GM19463 (cell line): Measurements from ENCODE around the gene MAPKAP1.

Experiments used
- ATAC-seq: cut with Tn5 transposase; IDR thresholded peaks from one replicate; pipeline ENCODE4 v1.9.1; 2021; ENCODE audit warnings: mild to moderate bottlenecking, moderate library complexity; ENCODE audit not compliant: unreplicated experiment

MAPKAP1 gene

DNA sequence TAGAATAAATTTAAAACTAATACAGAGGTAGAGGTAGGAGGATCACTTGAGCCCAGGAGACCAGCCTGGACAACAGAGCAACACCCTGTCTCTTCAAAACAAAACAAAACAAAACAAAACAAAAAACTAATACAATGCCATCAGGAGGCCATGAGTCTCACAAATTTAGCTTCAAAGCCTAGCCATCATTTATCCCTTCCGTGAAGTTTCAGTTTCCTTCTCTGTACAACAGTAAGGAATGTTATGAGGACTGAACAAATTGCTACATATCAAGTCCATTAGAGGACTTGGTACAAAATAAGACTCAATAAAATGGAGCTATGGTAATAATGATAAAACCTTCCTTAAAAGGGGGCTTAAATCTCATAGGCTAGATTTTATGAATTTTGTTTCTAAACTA is 60.8 kb downstream of the MAPKAP1 start:
- ATAC-seq: no peak

DNA sequence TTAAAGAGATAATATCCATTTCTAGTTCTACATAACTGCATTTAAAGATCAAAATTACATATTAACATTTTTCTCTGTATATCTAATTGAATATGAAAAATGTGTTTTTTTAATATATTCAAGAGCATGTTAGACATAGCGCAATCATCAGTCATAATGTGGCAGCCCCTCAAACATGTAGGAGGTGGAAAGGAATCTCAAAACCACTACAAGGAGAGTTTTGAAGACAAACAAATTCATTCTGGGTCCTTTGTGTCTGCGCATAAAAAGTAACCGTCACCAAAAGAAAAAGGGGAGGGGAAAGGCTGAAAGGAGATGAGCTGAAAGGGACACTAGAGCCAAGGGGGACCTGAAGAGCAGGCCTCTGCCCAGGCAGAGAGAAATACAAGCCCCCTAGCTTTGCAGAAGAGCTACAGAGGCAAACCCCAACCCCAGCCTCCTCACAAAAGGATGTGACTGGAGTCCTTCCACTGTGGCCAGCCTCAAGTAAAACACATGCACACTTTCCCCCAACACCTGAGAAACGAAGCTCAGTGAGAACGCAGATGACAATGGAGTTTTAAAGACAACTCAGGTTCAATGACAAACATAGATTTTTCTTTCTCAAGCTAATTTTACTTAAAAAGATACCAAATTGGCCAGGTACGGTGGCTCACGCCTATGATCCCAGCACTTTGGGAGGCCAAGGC is 62.0 kb downstream of the MAPKAP1 start:
- no peak for ATAC-seq

DNA sequence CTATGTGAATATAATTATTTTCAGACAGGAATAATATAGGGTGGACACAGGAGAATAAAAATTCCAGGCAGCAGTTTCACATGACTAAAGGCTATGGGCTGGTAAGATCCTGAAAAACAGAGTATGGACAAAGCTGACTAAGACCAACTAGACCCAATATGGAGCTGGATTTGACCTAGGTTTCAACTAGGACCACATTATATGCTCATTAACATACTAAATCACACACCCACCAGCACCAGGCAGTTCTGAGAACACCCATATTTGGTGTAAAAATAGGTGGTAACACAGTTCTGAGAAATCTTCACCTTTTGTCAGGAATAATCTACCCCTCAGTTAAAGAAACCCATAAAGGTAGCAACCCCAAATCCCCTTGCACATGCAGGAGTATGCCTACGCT is 64.7 kb downstream of the MAPKAP1 start:
- ATAC-seq: no peak

DNA sequence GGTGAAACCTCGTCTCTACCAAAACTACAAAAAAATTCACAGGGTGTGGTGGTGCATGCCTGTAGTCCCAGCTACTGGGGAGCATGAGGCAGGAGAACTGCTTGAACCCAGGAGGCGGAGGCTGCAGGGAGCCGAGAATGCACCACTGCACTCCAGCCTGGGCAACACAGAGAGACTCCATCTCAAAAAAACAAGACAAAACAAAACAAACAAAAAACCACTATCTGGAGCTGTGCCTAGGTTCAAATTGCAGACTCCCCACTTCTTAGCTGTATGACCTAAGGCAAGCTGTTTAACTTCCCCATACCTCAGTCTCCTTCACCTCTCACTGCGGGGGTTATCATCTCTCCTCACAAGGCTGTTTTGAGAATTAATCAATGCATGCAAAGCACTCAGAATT is 68.0 kb downstream of the MAPKAP1 start:
- no peak for ATAC-seq

DNA sequence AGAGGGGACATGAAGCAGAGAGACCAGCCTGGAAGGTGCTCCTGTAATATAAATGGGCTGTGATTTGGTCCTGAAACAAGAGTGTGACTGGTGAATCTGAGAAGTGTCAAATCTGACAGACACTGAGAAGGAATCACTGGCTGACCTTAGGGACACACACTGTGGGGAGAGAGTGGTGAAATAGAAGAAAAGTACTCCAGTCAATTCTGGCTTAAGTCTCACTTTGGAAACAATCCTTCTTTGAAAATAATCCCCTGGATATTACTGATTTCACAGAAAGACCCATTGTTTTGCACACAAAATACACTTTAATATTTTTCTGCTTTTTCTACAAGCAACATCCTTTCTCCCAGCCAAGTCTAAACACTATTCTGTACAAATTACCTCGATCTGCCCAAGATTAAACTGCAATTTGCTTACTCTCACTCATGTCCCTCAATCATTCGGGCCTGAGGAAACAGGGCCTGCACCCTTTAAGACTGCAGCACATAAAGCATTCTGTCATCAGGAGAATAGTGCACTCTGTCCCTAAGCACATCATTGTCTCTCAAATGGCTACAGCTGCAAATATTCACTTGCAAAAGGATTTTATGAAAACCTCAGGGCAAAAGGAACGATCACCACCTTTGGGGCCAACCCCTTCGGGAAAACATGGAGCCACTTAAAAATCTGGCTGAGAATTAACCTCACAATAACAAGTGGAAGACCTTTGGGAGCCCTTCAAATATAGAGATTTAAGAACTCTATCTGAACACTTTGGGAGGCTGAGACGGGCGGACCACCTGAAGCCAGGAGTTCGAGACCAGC is 68.6 kb downstream of the MAPKAP1 start:
- no peak for ATAC-seq

DNA sequence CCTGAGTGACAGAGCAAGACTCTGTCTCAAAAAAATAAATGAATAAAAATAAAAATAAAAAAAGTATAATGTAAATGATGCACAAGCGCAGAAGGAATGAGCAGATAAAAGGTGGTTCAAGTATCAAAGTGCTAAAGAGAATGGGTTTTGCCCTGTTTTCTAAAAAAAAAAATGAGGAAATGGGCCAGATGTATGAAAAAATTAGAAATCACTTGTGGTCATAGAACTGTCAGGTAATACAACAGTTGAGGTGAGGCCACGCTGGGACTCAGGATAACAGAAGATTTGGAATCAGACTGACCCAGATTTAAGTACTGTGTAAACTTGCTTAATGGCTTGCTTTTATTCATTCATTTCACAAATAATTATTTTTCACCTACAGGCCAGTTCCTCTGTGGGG is 69.8 kb downstream of the MAPKAP1 start:
- ATAC-seq: no peak

DNA sequence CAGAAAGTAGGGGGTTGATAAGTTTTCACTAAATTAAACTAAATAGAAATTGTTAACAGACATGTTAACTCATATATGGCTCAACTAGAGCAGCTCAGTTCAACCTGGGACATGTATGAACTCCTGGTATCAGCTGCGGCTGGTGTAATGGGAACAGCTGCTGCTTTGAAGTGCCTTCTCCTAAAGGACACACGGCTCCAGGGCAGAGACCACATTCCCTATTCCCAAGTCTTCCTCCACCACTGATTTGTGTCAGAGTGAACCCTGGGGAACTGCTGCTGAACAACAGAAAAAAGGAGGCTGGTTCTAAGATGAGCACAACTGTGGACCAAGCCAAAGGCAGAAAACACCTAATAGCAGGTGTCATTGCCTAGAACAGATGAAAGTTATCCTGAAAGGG is 71.1 kb downstream of the MAPKAP1 start:
- no peak for ATAC-seq

DNA sequence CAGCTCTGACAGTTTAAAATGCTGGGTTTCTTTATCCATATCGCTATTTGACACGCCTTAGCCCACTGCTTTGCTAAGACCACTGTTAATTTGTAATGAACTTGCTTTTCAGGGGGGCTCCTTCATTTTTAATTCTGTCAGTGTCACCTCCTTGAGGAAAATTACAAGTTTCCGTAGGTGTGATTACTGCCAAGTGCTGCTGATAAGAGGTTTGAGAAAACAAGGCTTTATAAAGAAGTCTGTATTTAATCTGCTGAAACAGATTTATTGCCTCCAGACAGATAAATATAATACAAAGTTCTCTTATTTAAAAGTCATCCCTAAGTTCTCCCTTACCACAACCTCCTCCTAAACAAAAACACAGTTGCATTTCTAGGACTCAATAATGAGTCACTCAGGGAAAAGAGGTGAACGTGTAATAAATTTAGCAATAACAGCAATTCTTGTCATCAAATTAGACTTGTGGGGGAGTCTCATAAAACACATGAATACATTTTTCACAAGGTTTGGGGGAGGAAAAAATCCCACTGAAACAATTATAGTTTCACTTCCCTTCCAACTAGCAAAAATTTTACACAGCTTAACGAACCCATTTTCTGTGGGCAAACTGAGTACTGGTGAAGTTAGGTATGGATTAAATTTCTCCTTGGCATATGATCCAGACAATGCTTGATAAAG is 72.8 kb downstream of the MAPKAP1 start:
- no peak for ATAC-seq

DNA sequence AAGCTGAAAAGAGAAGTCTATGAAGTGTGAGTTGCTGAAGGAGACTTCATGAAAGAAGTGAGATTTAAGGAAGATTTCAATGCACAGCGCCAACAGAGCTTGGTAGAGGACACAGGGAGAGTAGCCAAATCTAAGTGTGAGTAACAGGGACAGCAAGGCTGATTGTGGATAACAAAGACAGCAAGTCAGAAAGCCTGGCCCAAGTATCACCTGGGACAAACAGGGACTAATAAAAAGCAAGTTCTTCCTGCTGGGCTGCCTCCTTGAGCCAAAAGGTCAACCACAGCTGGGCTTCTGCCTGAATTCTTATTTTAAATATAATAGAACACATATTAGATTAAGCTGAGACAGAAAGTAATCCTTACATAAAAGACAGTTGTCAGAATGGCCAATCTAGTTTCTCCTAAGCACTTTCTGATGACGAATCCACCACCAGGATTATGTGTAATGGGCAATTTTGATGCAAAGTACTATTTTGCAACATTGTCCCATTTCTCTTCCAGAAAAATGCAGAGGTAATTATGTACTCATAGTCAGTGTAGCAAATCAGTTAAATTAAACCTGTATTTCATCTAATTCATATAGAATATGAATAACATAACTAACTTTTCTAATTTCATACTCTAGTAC is 73.8 kb downstream of the MAPKAP1 start:
- ATAC-seq: no peak

DNA sequence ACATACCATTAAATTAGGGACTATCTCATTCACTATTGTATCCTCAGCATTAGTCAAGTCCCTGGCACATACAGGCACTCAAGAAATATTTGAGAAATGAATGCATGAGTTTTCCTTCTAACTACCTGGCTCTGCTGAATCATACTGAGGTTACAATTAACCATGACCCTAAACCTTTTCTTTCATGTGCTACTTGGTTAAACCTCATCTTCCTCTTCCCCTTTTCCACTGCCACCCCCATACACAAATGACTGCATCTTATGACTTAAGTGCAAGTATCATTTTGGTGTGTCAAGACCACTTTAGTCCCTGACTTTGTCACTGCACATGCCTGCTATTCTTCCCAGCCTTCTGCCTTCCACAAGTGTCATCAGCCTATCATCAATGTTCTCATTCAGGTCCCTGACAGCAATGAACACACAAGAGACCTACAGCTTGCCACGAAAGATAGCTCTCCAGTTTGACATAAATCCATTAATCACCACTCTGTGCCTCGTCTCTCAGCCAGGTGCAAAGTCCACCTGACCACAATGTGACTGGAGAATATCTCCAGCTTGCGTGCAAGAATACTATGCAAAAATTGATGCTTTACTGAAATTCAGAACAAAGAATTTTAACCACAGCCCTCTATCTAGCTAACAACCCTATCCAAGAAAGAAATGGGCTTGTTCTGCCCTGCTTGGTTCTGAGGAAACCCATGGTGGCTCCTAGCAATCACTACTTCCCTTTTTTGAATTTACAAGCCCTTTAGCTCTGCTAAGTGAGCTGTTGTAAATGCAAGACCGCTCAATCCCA is 74.5 kb downstream of the MAPKAP1 start:
- peak; percentile 60 for ATAC-seq

DNA sequence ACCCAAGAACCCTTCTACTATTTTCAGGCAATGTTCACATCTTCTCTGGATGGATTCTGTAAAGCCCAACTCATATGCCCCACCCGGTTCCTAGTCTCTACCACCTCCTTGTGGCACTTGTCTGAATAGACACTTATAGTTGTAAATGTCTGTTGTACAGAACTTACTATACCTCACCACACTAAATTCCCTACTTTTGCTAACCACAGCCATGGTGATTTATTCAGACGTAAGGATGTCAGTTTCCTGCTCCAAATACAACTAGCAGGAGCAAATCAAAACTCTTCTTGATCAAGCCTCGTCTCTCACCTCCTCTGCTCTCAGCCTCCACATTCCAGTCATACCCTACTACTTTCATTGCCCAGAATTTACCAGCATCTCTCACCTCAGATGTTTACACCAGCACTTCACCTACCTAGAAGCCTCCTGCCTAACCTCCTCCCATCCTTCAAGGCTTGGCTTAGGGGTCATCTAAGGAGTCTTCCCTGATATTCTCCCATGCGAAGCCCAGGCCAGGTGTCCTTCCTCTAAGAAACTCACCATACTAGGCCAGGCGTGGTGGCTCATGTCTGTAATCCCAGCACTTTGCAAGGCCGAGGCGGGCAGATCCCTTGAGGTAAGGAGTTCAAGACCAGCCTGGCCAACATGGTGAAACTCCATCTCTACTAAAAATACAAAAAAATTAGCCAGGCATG is 75.5 kb downstream of the MAPKAP1 start:
- ATAC-seq: no peak

DNA sequence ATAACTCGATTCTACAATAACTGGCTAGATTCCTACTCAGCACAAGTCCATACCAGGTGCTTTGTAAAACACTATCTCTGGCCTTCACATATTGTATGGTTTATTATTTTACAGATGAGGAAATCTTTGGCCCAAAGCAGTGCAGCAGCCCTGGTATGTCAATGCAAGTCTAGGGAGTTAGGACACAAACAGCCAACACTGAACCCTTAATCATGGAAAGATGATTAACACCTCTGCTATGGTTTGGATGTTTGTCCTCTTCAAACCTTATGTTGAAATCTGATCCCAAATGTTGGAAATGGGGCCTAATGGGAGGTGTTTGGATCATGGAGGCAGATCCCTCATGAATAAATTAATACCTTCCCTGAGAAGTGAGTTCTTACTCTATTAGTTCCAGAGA is 76.6 kb downstream of the MAPKAP1 start:
- ATAC-seq: no peak

DNA sequence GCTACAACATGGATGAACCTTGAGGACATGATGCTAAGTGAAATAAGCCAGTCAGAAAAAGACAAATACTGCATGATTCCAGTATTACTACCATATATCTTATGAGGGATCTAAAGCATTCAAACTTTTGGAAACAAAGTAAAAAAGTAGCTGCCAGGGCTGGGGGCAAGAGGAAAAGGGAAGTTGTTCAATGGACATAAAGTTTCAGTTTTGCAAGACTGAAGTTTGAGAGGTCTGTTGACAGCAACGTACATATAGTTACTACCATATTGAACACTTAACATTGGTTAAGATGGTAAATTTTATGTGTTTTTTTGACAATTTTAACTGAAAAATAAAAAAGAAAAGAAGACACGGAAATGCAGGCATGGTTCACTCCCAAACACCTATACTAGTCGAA is 77.6 kb downstream of the MAPKAP1 start:
- ATAC-seq: no peak

DNA sequence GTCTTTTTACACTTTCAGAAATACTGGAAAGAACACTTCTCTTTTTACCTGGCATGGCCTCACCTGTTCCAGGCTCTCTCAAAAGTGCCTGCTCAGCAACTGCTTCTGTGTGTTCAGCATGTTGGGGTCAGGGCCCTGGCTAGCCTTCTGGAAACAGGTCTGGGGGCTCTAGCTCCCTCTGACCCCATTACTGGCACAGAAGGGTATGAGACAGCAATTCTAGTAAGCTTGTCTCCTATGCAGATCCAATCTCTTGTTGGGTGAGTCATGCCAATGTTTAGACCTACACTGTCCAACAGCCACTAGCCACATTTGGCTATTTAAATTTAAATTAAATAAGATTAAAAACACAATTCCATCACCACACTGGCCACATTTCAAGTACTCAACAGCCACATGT is 80.8 kb downstream of the MAPKAP1 start:
- ATAC-seq: no peak

DNA sequence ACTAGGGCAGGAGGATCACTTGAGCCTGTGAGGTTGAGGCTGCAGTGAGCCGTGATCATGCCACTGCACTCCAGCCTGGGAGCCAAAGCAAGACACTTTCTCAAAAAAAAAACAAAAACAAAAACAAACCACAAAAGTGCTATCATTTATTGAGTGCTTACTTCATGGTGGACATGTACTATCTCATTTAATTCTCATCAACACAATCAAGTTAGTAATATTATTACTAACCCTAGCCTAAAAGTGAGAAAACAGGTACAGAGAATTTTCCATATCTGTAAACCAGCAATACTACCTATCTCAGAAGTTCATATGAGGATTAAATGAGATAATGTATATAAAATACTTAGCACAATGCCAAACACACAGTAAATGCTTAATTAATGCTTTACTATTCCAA is 85.8 kb downstream of the MAPKAP1 start:
- ATAC-seq: no peak

DNA sequence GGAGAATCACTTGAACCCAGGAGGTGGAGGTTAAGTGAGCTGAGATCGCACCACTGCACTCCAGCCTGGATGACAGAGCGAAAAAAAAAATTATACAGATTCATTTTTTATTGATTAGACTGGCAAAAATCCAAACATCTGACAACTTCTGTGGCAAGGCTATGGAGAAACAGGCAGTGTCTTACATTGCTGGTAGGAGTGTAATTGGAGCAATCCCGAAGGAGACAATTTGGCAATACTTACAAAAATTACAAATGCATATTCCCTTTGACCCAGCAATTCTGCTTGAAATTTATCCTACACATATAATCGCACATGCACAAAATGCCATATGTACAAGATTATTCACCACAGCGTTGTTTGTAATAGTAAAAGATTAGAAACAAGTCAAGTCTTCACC is 86.8 kb downstream of the MAPKAP1 start:
- ATAC-seq: no peak

DNA sequence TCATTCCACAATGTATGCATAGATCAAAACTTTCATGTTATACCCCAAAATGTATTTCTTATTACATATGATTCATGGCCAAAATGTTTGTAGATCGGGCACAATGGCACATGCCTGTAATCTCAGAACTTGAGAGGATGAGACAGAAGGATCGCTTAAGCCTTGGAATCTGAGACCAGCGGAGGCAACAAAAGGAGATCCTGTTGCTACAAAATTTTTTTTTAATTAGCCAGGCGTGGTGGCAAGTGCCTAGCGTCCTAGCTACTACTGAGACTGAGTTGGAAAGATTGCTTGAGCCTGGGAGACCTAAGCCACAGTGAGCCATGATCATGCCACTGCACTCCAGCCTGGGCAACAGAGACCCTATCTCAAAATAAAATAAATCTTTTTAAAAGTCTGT is 89.9 kb downstream of the MAPKAP1 start:
- no peak for ATAC-seq

DNA sequence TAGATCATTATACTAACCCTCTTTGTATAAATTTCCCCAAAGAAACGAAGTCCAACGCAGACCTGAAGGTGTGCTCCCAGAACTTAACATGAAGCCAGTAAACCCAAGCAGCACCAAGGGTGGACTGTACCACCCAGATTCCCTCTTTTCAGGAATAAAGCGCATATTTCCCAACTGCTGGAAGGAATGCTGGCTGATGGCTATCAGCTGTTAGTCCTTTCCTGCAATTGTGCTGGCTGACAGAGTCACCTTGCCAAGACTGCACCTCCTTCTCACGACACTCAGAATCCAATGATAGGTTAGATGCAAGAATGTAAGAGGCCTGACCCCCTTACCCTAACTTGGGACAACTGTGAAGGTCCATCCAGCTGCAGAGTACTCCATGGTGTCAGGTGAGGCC is 93.9 kb downstream of the MAPKAP1 start:
- ATAC-seq: no peak

DNA sequence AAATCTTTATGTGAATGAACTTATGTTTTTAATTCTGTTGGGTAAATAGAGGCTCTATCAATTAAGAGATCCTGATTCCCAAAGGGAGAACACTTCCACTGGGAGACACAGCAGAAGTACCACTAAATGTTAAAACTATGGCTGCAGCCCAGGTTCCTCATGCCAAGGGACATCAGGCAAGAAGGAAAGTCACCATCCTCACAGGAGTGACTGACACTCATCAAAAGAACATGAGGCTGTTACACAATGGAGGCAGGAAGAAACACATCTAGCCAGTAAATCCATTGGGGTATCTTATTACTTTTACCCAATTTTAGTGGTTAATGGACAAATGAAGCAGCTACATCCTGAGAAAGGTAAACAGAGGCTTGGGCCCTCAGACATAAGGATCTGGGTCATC is 94.4 kb downstream of the MAPKAP1 start:
- no peak for ATAC-seq

DNA sequence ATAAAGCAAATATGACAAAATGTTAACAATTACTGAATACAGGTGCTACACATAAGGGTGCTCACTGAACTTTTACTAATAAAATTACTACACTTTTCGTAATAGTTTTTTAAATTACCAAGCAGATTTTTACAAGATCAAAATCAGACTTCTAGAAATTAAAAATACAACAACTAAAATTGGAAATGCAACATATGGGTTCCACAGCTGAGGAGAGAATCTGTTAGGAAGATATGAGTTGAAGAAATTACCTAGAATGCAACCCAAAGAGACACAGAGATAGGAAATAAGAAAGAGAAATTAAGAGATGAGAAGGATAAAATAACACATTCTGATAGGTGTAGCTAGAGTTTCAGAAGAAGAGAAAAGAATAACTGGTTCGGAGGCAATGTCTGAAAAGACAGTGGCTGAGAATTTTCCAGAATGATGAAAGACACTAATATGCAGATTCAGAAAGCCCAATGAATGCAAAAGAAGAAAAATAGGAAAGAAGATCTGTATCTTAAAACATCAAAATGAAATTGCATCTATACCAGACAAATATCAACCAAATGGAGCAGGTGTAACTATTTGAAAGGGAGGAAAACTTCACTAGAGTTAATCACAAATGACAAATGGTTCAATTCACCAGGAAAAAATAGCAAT is 95.8 kb downstream of the MAPKAP1 start:
- ATAC-seq: no peak
